NCI-H1417 treated with DMSO at 0.1 percent for 48 hours (cell line): ENCODE results near the gene MAZ.
"Not testable (repeated sequence)": the region's sequence is repeated elsewhere in the genome, so short reads cannot be mapped to it uniquely, and the experiment has no call there.

ENCODE experiments used
- DNase-seq: peaks from one replicate; lab custom pipeline; 2025; lab: John Stamatoyannopoulos, UW

The MAZ gene

DNA sequence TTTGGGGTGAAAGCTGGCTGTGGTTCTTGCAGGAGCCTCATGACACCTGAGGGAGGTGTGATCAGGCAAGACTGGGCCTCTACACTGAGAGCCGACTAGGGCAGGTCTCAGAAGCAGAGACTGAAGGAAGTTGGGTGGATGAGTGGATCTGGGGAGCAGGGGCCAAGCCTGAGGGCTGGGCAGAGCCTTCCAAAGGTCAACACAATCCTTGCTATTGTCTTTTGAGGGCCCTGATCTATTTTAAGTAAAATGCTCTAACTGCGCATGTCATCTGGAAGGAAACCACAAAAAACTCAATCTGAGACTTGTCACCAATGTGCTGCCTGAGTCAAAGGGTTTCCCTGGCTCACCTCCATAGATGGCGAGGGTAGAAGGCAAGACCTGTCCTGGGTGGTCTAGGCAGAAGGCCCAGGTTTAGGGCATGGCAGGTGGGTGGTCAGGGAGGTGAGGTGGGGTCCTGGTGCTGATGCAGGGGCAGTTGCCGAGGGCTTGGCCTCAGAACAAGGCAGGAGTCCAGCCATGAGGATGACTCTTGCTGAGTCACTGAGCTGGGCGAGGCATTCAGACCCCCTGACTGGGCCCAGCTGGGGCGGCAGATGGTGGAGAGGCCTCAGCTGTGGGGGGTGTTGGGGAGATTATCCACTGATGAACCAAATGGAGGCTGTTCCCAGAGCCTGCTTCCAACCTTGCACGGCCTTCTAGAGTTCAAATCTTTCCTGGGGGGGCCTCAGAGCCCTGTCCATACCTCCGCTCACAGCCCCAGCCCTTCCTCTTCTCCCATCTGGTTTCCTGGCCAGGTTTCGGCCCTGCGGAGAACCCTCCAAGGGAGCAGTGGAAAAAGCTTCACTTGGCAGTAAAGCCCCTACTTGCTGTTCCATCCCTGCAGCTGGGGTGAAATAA lies 19.1 kb downstream of the MAZ start:
- no peak for DNase-seq

DNA sequence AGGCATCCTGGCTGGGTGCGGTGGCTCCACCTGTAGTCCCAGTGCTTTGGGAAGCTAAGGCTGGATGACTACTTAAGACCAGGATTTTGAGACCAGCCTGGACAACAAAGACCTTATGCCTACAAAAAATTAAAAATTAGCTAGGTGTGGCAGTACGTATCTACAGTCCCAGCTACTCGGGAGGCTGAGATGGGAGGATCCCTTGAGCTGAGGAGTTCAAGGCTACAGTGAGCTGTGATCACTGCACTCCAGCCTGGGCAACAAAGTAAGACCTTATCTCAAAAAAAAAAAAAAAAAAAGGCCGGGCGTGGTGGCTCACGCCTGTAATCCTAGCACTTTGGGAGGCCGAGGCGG lies 20.0 kb downstream of the MAZ start:
- no peak for DNase-seq

DNA sequence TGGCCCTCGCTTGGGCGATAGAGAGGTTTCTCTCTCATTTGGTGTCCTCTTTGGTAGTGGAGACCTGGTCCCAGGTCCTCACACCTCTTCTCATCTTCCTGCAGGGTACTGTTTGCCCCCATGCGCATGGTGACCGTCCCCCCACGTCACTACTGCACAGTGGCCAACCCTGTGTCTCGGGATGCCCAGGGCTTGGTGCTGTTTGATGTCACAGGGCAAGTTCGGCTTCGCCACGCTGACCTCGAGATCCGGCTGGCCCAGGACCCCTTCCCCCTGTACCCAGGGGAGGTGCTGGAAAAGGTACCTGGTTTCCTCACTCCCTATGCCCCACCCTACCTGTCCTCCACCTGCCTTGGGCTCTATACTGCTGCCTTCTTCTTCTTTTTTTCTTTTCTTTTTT lies 24.4 kb downstream of the MAZ start:
- DNase-seq: no peak

DNA sequence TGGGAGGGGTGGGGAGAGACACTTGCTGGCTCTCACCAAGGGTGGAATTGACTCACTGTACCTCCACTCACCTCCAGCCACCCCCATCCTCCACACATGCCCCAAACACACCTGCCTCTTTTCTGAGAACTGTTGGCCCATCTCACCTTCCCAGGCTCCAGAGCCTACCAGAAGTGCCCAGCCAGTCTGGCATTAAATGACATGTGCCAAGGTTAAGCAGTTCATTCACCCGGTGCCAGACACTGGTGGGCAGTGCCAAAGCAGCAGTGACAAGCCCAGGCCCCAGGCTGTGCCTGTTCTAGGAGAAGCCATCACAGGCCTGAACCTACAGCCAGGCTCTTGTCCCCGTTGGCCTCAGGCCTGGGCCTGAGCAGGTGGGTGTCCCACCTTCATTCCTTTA lies 25.2 kb downstream of the MAZ start:
- DNase-seq: no peak

DNA sequence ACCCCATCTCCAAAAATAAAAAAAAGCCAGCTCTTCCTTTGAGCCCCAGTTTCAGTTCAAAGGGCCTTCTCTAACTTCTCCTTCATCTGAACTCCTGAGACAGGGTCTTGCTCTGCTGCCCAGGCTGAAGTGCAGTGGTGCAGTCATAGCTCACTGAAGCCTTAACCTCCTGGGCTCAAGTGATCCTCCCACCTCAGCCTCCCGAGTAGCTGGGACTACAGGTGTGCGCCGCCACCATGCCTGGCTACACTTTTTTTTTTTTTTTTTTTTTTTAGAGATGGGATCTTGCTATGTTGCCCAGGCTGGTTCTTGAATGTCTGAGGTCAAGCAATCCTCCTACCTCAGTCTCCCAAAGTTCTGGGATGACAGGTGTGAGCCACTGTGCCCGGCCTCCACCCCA lies 26.9 kb downstream of the MAZ start:
- not testable (repeated sequence) for DNase-seq

DNA sequence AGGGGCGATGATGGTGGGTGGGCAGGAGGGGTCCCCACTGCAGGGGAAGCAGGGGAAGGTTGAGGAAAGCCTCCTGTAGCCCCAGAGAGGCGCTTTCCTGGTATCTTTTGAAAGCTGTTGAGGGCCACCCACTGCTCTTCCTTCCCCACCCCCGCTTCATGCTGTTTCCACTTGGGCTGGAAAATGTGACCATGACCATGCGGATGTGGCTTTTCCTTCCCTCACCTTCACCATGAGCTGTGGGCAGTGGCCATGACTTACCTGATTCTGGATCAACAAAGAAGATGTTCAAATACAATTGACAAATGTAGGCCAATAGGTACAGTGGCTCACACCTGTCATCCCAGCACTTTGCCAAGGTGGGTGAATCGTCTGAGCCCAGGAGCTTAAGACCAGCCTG lies 27.8 kb downstream of the MAZ start:
- no peak for DNase-seq

DNA sequence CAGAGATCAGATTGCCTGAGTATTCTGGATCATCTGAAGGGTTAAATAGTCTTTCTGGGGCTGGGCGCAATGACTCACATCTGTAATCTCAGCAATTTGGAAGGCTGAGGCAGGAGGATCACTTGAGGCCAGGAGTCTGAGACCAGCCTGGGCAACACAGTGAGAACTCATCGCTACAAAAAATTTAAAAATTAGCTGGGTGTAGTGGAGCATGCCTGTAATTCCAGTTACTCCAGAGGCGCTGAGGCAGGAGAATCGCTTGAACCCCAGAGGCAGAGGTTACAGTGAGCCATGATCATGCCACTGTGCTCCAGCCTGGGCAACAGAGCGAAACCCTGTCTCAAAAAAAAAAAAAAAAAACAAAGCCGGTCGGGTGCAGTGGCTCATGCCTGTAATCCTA lies 29.6 kb downstream of the MAZ start:
- no peak for DNase-seq

DNA sequence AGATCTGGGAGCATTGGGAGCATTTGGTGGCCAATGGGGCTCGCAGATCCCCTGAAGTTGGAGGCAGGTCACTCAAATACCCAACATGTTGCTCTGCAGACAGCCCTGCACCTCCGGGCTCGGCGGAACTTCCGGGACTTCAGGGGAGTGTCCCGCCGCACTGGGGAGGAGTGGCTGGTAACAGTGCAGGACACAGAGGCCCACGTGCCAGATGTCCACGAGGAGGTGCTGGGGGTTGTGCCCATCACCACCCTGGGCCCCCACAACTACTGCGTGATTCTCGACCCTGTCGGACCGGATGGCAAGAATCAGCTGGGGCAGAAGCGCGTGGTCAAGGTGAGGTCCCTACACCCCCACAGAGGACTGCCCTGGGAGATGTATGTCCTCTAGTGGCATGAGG lies 30.3 kb downstream of the MAZ start:
- DNase-seq: no peak

DNA sequence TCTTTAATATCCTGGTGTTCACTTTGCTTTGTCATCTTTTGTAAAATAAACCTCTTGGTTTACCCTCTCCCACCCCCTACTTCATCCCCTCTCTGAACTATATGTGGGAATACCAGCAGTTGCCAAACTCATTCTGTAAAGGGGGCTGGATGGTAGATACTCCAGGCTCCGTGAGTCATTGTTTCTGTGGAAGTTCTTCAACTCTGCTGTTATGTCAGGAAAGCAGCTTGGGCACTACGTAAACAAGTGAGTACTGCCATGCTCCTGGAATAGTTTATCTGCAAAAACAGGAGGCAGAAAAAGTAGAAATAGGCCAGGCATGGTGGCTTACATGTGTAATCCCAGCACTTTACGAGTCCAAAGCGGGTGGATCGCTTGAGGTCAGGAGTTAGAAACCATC lies 31.5 kb downstream of the MAZ start:
- DNase-seq: no peak

DNA sequence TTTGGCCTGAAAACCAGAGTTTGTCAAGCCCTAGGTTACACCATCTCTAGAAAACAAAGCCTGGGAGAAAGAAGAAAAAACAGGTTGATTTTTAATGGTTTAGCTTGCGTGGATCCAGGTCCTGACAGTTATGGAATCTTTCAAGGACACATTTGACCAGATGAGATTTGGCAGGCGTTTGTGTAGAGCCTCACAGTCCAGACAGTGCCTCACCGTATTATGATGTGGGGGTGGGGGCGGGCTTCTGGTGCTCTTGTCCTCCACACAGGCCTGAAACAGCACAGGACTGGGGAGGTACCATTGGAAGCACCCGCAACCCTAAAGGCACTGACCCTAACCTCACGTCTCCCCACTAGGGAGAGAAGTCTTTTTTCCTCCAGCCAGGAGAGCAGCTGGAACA lies 33.5 kb downstream of the MAZ start:
- DNase-seq: no peak

DNA sequence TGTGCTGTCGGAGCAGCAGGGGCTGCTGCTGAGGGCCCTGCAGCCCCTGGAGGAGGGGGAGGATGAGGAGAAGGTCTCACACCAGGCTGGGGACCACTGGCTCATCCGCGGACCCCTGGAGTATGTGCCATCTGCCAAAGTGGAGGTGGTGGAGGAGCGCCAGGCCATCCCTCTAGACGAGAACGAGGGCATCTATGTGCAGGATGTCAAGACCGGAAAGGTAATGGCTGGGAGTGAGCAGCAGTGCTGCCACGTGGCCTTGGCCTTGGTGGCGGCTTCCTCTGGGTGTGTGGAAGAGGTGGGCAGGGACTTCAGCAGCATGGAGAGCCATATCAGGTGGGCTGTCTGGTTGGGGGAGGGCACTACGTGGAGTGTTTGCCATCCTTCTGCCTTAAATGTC lies 33.9 kb downstream of the MAZ start:
- no peak for DNase-seq

DNA sequence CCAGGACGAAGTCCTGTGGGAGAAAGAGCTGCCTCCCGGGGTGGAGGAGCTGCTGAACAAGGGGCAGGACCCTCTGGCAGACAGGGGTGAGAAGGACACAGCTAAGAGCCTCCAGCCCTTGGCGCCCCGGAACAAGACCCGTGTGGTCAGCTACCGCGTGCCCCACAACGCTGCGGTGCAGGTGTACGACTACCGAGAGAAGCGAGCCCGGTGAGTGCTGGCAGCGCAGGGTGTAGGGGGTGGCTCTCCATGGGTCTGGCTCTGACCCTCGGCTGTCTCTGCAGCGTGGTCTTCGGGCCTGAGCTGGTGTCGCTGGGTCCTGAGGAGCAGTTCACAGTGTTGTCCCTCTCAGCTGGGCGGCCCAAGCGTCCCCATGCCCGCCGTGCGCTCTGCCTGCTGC lies 35.3 kb downstream of the MAZ start:
- DNase-seq: no peak

DNA sequence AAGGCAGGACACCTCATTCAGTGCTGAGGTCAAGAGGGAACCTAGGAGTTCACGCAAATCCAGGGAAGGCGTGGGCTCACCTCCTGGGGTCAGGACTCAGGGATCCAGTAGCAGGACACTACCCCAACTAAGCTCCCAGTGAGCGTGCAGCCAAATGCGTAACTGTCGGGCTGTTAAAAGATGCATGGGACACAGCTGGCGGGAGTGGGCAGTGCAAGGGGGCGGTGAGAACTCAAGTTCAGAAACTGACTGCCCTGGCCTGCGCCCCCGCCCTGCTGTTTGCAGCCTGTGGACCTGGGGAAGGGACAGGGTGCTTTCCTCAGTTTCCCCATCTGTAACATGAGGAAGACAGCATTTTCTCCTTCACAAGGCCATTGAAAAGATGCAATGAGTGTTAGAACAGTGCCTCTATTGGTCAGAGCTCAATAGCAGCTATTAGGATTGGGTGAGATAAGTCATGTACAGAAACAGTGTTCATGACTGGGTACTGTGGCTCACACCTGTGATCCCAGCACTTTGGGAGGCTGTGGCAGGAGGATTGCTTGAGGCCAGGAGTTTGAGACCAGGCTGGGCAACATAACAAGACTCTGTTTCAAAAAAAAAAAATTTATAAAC lies 36.5 kb downstream of the MAZ start:
- DNase-seq: no peak

DNA sequence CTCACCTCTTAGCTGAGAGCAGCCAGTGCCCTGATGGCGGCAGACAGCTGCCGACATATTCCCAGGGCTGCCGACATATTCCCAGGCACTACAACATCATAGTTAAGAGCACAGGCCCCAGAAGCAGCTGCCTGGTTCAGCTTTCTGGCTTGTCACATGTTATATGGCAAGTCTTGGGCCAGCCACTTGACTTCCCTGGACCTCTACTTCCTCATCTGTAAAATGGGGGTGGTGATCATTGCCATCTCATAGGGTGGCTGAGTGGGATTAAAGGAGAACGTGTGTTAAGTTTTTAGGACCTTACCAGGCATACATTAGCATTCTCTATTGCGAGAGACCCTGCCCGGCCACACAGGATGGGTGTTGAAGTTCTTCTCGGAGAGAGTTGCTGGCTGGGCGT lies 37.6 kb downstream of the MAZ start:
- no peak for DNase-seq

DNA sequence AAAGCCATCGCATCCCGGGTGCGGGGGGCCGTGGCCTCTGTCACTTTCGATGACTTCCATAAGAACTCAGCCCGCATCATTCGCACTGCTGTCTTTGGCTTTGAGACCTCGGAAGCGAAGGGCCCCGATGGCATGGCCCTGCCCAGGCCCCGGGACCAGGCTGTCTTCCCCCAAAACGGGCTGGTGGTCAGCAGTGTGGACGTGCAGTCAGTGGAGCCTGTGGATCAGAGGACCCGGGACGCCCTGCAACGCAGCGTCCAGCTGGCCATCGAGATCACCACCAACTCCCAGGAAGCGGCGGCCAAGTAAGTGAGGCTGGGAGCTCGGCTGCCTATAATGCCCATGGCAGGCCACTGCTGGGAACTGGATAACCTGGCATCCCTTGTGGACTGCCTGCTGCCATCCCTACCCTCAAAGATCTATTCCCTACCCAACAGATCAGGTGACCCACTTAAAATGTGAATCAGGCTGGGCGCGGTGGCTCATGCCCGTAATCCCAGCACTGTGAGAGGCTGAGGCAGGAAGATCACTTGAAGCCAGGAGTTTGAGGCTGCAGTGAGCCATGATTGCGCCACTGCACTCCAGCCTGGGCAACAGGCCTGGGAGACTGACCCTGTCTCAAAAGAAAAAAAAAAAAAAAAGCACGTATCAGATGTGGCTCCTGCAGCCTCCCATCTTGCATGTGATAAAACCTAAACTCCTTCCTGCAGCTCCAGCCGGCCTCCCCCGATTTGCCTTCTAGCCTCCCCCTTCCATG lies 38.4 kb downstream of the MAZ start:
- DNase-seq: no peak

DNA sequence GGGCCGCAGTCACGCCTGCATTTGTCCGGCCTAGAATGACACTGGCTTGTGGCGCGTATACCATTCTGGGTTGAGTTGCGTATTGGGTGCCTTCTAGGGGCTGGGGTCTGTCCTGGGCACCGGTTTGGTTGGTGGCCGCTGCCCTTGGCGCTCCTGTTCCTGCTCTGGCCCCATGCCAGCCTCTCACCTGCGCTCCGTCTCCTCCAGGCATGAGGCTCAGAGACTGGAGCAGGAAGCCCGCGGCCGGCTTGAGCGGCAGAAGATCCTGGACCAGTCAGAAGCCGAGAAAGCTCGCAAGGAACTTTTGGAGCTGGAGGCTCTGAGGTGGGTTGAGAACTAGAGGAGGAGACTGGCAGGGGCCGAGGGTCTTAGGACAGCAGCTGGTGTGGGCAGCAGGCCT lies 39.3 kb downstream of the MAZ start:
- no peak for DNase-seq

DNA sequence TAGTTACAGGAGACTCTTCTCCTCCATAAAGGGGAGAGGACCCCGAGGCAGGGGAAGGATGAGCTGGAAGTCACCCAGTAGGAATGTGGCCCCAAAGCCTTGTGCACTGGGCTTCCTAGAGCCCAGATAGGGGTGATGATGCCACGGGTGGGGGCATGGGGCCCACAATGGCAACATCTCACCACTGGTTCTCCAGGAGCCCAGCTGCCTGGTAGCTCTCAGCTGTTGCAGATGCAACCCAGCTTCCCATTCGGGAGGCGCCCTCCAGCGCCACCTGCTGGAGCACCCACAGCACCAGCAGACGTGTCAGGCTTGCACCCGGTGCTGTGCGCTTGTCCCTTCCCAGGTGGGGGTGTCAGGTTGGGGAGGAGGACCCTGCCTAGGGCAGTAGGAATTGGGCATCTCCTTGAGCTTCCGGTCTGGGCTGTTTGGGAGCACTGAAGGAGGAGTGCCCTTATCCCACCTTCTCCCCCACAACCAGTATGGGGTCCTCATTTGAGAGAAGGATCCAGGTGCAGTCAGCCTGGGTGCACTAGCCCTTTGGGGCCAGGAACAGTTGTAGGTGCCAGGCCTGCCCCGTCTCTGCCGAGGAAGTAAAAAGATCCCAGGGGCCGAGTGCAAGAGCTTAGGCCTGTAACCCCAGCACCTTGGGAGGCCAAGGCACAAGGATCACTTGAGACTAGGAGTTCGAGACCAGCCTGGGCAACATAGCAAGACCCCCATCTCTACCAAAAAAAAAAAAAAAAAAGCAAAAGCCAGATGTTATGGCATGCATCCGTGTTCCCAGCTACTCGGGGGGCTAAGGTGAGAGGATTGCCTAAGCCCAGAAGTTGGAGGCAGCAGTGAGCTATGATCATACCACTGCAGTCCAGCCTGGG lies 42.3 kb downstream of the MAZ start:
- no peak for DNase-seq

DNA sequence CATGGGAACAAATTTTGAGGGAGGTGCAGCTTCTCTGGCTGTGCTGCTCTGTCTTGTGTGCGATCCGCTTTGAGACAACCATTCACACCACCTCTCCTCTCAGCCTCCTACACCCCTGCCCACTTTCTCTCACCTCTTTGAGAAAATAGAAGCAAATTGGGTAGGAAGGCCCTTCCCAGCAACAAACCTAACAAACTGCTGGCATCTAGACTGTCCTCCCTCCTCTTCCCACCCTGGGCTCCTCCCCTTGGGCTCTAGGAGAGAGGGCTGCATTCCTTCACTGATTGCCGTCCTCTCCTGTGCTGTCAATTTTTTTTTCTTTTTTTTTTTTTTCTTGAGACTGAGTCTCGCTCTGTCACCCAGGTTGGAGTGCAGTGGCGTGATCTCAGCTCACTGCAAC lies 43.2 kb downstream of the MAZ start:
- no peak for DNase-seq

DNA sequence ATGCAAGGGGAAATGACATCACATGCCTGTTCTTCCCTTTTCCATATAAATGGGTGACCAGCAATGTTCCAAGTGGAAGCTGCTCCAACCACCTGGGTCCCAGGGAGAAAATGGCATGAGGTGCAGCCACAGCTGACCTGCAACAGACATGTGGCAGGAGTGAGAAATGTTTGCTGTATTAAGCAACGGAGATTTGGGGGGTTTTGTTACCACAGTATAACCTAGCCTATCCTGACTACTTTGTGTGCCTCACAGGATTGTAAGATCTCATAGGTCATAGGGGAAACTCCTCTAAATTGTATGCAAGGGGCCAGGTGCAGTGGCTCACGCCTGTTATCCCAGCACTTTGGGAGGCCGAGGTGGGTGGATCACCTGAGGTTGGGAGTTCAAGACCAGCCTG lies 44.7 kb downstream of the MAZ start:
- no peak for DNase-seq

DNA sequence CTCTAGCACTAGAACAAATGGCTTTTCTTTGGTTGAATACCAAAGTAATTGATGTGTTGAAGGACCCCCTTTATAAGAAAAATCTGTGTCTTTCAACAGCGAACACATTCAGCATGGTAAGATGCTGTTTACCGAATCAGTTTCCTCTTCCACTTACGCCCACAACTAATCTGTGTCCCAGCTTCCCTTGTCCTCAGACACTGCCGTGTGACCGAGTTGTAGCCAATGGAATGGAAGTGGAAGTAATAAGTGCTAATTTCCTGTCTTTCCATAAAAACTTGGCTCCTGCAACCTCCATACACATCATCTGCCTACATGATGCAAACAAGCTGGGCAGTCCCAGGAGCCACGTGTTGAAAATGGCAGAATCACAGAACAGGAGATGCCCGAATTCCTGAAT lies 46.3 kb downstream of the MAZ start:
- no peak for DNase-seq

DNA sequence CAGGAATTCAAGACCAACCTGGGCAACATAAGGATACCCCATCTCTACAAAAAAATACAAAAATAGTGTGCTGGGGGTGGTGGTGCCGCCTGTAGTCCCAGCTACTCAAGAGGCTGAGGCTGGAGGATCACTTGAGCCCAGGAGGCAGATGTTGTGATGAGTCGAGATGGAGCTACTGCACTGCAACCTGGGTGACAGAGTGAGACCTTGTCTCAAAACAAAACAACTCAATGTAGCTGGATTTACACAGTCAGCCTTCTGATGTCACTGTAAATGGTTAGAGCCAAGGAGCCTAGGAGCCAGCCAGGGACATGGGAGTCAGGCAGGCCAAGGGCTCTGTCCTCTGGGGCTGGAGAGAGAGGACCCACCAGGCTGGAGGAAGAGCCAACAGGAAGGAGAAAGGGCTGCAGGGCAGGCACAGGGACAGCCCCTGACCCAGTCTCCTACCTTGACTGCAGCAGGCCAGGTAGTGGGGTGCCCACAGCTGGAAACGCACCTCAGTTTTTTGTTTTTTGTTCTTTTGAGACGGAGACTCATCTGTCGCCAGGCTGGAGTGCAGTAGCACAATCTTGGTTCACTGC lies 48.3 kb downstream of the MAZ start:
- DNase-seq: no peak
